ENCODE results near the gene NKX2-2.
"Not testable (repeated sequence)": the region's sequence is repeated elsewhere in the genome, so short reads cannot be mapped to it uniquely, and the experiment has no call there.

NKX2-2 gene

GRCh38 chr20:21500599-21500998, 13.3 kb downstream of the NKX2-2 start:
- Mint-ChIP-seq H3K9me3 (no peaks in the 10 kb centered on the region), H3K4me3 (no peak overlapping the region), H3K27me3 (peaks cover 79% of the 10 kb centered on the region), H3K4me1 (peaks cover 6% of the 10 kb centered on the region), H3K36me3 (ENCODE audit: insufficient read depth) (peaks cover 7% of the 10 kb centered on the region), H3K27ac (ENCODE audit: low read depth) (no peak overlapping the region)
- ATAC-seq (replicated peaks; ENCODE audit: extremely low read depth, poor library complexity, severe bottlenecking) (no peak), DNase-seq (ENCODE audit: low spot score in 2 of 2) (no peak)

- peaks cover 79% of the 10 kb centered on the region for H3K27me3 Mint-ChIP-seq
- ATAC-seq (replicated peaks; ENCODE audit: extremely low read depth, poor library complexity, severe bottlenecking) (no peak), DNase-seq (ENCODE audit: low spot score in 2 of 2) (no peak)
- H3K36me3 Mint-ChIP-seq (ENCODE audit: insufficient read depth) = peaks cover 3% of the 10 kb centered on the region
- H3K27ac Mint-ChIP-seq (ENCODE audit: low read depth) = no peak overlapping the region
- peaks cover under 1% of the 10 kb centered on the region for H3K4me1 Mint-ChIP-seq
- no peak overlapping the region for H3K4me3 Mint-ChIP-seq
- H3K9me3 Mint-ChIP-seq = no peaks in the 10 kb centered on the region
Observed at GRCh38 chr20:21499641-21500040, 14.2 kb downstream of the NKX2-2 start.

DNA sequence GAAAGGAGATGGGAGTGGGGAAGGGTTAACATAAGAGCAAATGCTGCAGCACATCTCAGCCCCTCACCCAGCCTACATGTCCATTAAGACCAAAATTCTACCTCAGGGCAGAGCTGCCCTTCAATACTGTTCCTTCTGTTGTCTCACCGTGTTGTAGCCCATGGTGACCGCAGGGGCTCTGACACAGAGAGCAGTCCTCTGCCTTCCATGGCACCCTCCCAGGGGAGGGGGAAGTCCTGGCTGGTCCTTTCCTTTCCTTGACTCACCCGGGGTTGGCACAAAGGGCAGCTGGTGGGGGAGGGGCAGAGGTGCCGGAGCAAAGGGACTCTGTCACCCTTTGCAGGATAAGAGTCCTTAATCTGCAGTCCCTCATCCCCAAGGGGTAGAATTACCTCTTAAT, 15.2 kb downstream of the NKX2-2 start:
- Mint-ChIP-seq H3K4me1 (no peaks in the 10 kb centered on the region), H3K4me3 (no peak overlapping the region), H3K27me3 (peaks cover 82% of the 10 kb centered on the region), H3K36me3 (ENCODE audit: insufficient read depth) (no peaks in the 10 kb centered on the region), H3K27ac (ENCODE audit: low read depth) (no peak overlapping the region), H3K9me3 (no peaks in the 10 kb centered on the region)
- ATAC-seq (replicated peaks; ENCODE audit: extremely low read depth, poor library complexity, severe bottlenecking) = no peak
- no peak for DNase-seq (ENCODE audit: low spot score in 2 of 2)

DNA sequence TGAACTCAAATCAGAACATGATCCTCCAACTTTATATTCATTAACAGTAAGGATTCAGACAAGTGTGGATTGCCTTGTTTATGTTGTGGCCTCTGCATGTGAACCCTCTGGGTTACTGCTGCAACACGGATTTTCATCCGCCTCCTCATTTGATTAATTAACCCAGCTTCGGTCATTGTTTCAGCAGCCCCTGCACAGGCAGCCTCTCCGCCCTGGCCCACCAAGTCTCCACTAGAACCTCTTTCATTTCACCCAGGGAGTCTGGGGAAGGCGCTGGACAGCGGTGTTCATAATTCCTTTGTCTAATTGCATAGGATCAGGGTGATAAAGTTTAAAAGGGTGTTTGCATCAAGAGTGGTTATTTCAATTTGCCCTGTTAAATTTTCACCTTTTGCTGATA, 15.7 kb downstream of the NKX2-2 start:
- Mint-ChIP-seq H3K4me3 (no peak overlapping the region), H3K4me1 (no peaks in the 10 kb centered on the region), H3K36me3 (ENCODE audit: insufficient read depth) (no peaks in the 10 kb centered on the region), H3K9me3 (no peaks in the 10 kb centered on the region), H3K27me3 (peaks cover 82% of the 10 kb centered on the region), H3K27ac (ENCODE audit: low read depth) (no peak overlapping the region)
- no peak for ATAC-seq (replicated peaks; ENCODE audit: extremely low read depth, poor library complexity, severe bottlenecking)
- no peak for DNase-seq (ENCODE audit: low spot score in 2 of 2)

DNA sequence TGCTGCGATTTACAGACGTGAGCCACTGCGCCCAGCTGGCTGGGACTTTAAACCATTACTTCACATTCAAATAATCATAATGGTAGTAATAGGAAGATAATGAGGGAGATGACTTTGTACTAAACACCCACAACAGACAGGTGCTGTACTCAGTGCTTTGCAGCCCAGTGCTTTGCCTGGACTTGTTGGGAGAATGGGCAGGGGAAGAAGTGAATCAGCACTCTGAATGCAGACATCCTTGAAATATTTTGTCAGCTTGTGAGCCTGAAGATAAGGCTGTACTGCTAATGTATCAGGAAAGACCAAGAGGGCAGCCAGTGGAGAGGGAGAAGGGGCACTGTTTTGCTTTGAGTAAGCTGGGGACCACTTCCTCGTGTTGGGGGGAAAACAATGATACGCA, 17.4 kb downstream of the NKX2-2 start:
- Mint-ChIP-seq H3K9me3 (no peaks in the 10 kb centered on the region), H3K4me3 (no peak overlapping the region), H3K27ac (ENCODE audit: low read depth) (no peak overlapping the region), H3K4me1 (no peaks in the 10 kb centered on the region), H3K36me3 (ENCODE audit: insufficient read depth) (no peaks in the 10 kb centered on the region), H3K27me3 (peaks cover 86% of the 10 kb centered on the region)
- DNase-seq (ENCODE audit: low spot score in 2 of 2) (no peak), ATAC-seq (replicated peaks; ENCODE audit: extremely low read depth, poor library complexity, severe bottlenecking) (no peak)

- no peak overlapping the region for H3K4me3 Mint-ChIP-seq
- H3K36me3 Mint-ChIP-seq (ENCODE audit: insufficient read depth) = no peaks in the 10 kb centered on the region
- no peaks in the 10 kb centered on the region for H3K4me1 Mint-ChIP-seq
- DNase-seq (ENCODE audit: low spot score in 2 of 2) = no peak
- H3K9me3 Mint-ChIP-seq = no peaks in the 10 kb centered on the region
- no peak for ATAC-seq (replicated peaks; ENCODE audit: extremely low read depth, poor library complexity, severe bottlenecking)
- H3K27me3 Mint-ChIP-seq = peaks cover 85% of the 10 kb centered on the region
- no peak overlapping the region for H3K27ac Mint-ChIP-seq (ENCODE audit: low read depth)
Observed at GRCh38 chr20:21493049-21493448, 20.8 kb downstream of the NKX2-2 start.

- H3K9me3 Mint-ChIP-seq = no peaks in the 10 kb centered on the region
- H3K27ac Mint-ChIP-seq (ENCODE audit: low read depth) = no peak overlapping the region
- no peak overlapping the region for H3K4me3 Mint-ChIP-seq
- H3K4me1 Mint-ChIP-seq = no peaks in the 10 kb centered on the region
- H3K36me3 Mint-ChIP-seq (ENCODE audit: insufficient read depth) = peaks cover 2% of the 10 kb centered on the region
- H3K27me3 Mint-ChIP-seq = peaks cover 71% of the 10 kb centered on the region
- ATAC-seq (replicated peaks; ENCODE audit: extremely low read depth, poor library complexity, severe bottlenecking) (no peak), DNase-seq (ENCODE audit: low spot score in 2 of 2) (no peak)
Observed at GRCh38 chr20:21490105-21490504, 23.8 kb downstream of the NKX2-2 start.

- H3K9me3 Mint-ChIP-seq; ATAC-seq (replicated peaks; ENCODE audit: extremely low read depth, poor library complexity, severe bottlenecking); H3K36me3 Mint-ChIP-seq (ENCODE audit: insufficient read depth); H3K4me1 Mint-ChIP-seq; H3K4me3 Mint-ChIP-seq; DNase-seq (ENCODE audit: low spot score in 2 of 2); H3K27ac Mint-ChIP-seq (ENCODE audit: low read depth): not testable (repeated sequence)
- H3K27me3 Mint-ChIP-seq = peaks cover 70% of the 10 kb centered on the region
Observed at GRCh38 chr20:21480144-21480543, 33.7 kb downstream of the NKX2-2 start.

DNA sequence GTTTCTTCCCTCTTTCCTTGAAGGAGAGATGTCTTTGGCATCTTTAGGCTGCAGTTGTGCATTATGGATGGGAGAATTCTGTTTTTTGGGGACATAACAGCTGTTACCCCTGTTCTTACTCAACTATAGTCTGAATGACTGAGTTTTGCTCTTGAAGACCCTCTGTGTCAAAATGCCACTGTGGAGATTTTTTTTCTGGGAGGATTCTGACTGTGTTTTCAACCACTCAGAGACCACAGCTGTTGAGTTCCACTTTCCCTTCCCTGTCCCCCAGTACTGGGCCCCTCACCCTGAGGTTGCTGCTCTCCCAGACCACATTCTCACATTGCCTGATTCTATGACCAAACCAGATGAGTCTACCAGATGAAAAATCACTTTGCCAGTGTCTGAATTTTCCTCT, 48.1 kb downstream of the NKX2-2 start:
- Mint-ChIP-seq H3K36me3 (ENCODE audit: insufficient read depth) (no peaks in the 10 kb centered on the region), H3K9me3 (peaks cover 7% of the 10 kb centered on the region), H3K27ac (ENCODE audit: low read depth) (no peak overlapping the region), H3K27me3 (peaks cover 46% of the 10 kb centered on the region), H3K4me1 (no peaks in the 10 kb centered on the region), H3K4me3 (no peak overlapping the region)
- ATAC-seq (replicated peaks; ENCODE audit: extremely low read depth, poor library complexity, severe bottlenecking) (no peak), DNase-seq (ENCODE audit: low spot score in 2 of 2) (no peak)

- no peaks in the 10 kb centered on the region for H3K36me3 Mint-ChIP-seq (ENCODE audit: insufficient read depth)
- ATAC-seq (replicated peaks; ENCODE audit: extremely low read depth, poor library complexity, severe bottlenecking) (no peak), DNase-seq (ENCODE audit: low spot score in 2 of 2) (no peak)
- peaks cover 49% of the 10 kb centered on the region for H3K27me3 Mint-ChIP-seq
- no peak overlapping the region for H3K27ac Mint-ChIP-seq (ENCODE audit: low read depth)
- H3K9me3 Mint-ChIP-seq = peaks cover 7% of the 10 kb centered on the region
- H3K4me3 Mint-ChIP-seq = no peak overlapping the region
- H3K4me1 Mint-ChIP-seq = no peaks in the 10 kb centered on the region
Observed at GRCh38 chr20:21464916-21465315, 48.9 kb downstream of the NKX2-2 start.
